Right lobe of liver (tissue), 4 donors: ENCODE results near the gene SCARF1.

Experiments used
- CTCF ChIP-seq, 4 donors: fragments of 200-600 bp in 3 of 4; fragments of 450-650 bp in 1 of 4; IDR thresholded peaks; one replicate each; pipeline versions ENCODE4 v1.5.1 to v1.8.0; 2016 to 2022; ENCODE audit warnings: antibody characterized with exemption in 4 of 4, mild to moderate bottlenecking in 2 of 4
- POLR2A ChIP-seq: fragments of 450-650 bp; IDR thresholded peaks from one replicate; pipeline ENCODE4 v1.6.1; 2017; ENCODE audit warnings: antibody characterized with exemption, mild to moderate bottlenecking
- donor health status: DM: no; HTN: no; CAD: no.
- donor health status: DM: no; HTN: no; CAD: no.
- donor health status: DM: no; HTN: yes; CAD: no.

DNA sequence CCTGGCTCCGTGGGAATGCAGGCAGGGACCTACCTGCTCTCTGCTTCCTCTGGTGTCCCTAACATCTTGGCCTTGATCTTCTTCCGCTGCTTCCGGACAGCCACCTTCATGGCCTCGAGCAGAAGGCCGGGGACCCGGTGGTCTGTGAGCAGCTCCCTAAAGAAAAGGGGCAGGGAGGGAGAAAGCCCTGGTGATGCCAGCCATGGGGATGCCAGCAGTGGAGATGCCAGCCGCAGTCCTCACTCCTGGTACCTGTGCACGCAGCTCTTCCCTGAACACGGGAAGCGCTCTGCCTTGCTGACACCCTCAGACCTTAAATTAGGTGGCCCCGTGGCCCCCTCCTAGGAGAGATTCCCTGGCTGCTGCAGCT, 2.3 kb upstream of the SCARF1 start:
- TF ChIP-seq CTCF (IDR thresholded peaks at IDR 0.05) (no peak), POLR2A (no peak)
